ENCODE data around the gene PTP4A2.

Gene PTP4A2

GRCh38 chr1:31878058-31878457 lies 60.1 kb downstream of the PTP4A2 start:
- Histone ChIP-seq H3K9ac (ENCODE audit: low read depth, low read length) (no peak overlapping the region), H3K4me2 (ENCODE audit: low read length) (no peak overlapping the region)

GRCh38 chr1:31877544-31877943 lies 60.6 kb downstream of the PTP4A2 start:
- no peak overlapping the region for H3K9ac ChIP-seq (ENCODE audit: low read depth, low read length)
- H3K4me1 ChIP-seq (ENCODE audit: control insufficient read depth, insufficient read depth, low read length) = no peaks in the 10 kb centered on the region
- H3K4me2 ChIP-seq (ENCODE audit: low read length) = no peak overlapping the region
- H3K4me3 ChIP-seq (ENCODE audit: low read length) = no peak overlapping the region
- no peaks in the 10 kb centered on the region for H3K9me3 ChIP-seq (replicated peaks; ENCODE audit: low read length)
- H3K36me3 ChIP-seq (ENCODE audit: insufficient read depth, low read length) = no peaks in the 10 kb centered on the region
- H3K27me3 ChIP-seq (ENCODE audit: control insufficient read depth, insufficient read depth, low read length) = peaks cover 19% of the 10 kb centered on the region

More at GRCh38 chr1:31878058-31878457, 60.1 kb downstream of the PTP4A2 start:
- Histone ChIP-seq H3K4me1 (ENCODE audit: control insufficient read depth, insufficient read depth, low read length) (no peaks in the 10 kb centered on the region), H3K27me3 (ENCODE audit: control insufficient read depth, insufficient read depth, low read length) (peaks cover 19% of the 10 kb centered on the region), H3K9me3 (replicated peaks; ENCODE audit: low read length) (no peaks in the 10 kb centered on the region), H3K36me3 (ENCODE audit: insufficient read depth, low read length) (no peaks in the 10 kb centered on the region), H3K4me3 (ENCODE audit: low read length) (no peak overlapping the region)

- no peaks in the 10 kb centered on the region for H3K4me1 ChIP-seq (ENCODE audit: control insufficient read depth, insufficient read depth, low read length)
Measured at GRCh38 chr1:31875636-31876236, 62.4 kb downstream of the PTP4A2 start.

GRCh38 chr1:31874942-31875341 lies 63.2 kb downstream of the PTP4A2 start:
- Histone ChIP-seq H3K9ac (ENCODE audit: low read depth, low read length) (no peak overlapping the region), H3K4me1 (ENCODE audit: control insufficient read depth, insufficient read depth, low read length) (no peaks in the 10 kb centered on the region)

More at GRCh38 chr1:31875636-31876236, 62.4 kb downstream of the PTP4A2 start:
- H3K4me3 ChIP-seq (ENCODE audit: low read length) = no peak overlapping the region
- no peak overlapping the region for H3K9ac ChIP-seq (ENCODE audit: low read depth, low read length)
- H3K9me3 ChIP-seq (replicated peaks; ENCODE audit: low read length) = no peaks in the 10 kb centered on the region
- H3K4me2 ChIP-seq (ENCODE audit: low read length) = no peak overlapping the region
- peaks cover 9% of the 10 kb centered on the region for H3K27me3 ChIP-seq (ENCODE audit: control insufficient read depth, insufficient read depth, low read length)
- H3K36me3 ChIP-seq (ENCODE audit: insufficient read depth, low read length) = no peaks in the 10 kb centered on the region

GRCh38 chr1:31872658-31873636 lies 65.2 kb downstream of the PTP4A2 start:
- H3K27me3 ChIP-seq (ENCODE audit: control insufficient read depth, insufficient read depth, low read length) = peaks cover 11% of the 10 kb centered on the region
- H3K4me1 ChIP-seq (ENCODE audit: control insufficient read depth, insufficient read depth, low read length) = no peaks in the 10 kb centered on the region
- H3K36me3 ChIP-seq (ENCODE audit: insufficient read depth, low read length) = no peaks in the 10 kb centered on the region
- no peak overlapping the region for H3K9ac ChIP-seq (ENCODE audit: low read depth, low read length)
- H3K4me2 ChIP-seq (ENCODE audit: low read length) = no peak overlapping the region
- H3K9me3 ChIP-seq (replicated peaks; ENCODE audit: low read length) = no peaks in the 10 kb centered on the region
- no peak overlapping the region for H3K4me3 ChIP-seq (ENCODE audit: low read length)

More at GRCh38 chr1:31874942-31875341, 63.2 kb downstream of the PTP4A2 start:
- H3K36me3 ChIP-seq (ENCODE audit: insufficient read depth, low read length) = no peaks in the 10 kb centered on the region
- no peak overlapping the region for H3K4me2 ChIP-seq (ENCODE audit: low read length)
- no peak overlapping the region for H3K4me3 ChIP-seq (ENCODE audit: low read length)
- no peaks in the 10 kb centered on the region for H3K9me3 ChIP-seq (replicated peaks; ENCODE audit: low read length)
- peaks cover under 1% of the 10 kb centered on the region for H3K27me3 ChIP-seq (ENCODE audit: control insufficient read depth, insufficient read depth, low read length)

GRCh38 chr1:31871703-31872102 lies 66.5 kb downstream of the PTP4A2 start:
- no peak overlapping the region for H3K4me2 ChIP-seq (ENCODE audit: low read length)
- H3K9me3 ChIP-seq (replicated peaks; ENCODE audit: low read length) = no peaks in the 10 kb centered on the region
- no peaks in the 10 kb centered on the region for H3K36me3 ChIP-seq (ENCODE audit: insufficient read depth, low read length)
- H3K9ac ChIP-seq (ENCODE audit: low read depth, low read length) = no peak overlapping the region
- H3K4me1 ChIP-seq (ENCODE audit: control insufficient read depth, insufficient read depth, low read length) = no peaks in the 10 kb centered on the region
- H3K27me3 ChIP-seq (ENCODE audit: control insufficient read depth, insufficient read depth, low read length) = peaks cover 16% of the 10 kb centered on the region
- no peak overlapping the region for H3K4me3 ChIP-seq (ENCODE audit: low read length)

GRCh38 chr1:31870086-31870736 lies 68.0 kb downstream of the PTP4A2 start:
- Histone ChIP-seq H3K4me3 (ENCODE audit: low read length) (no peak overlapping the region), H3K9ac (ENCODE audit: low read depth, low read length) (no peak overlapping the region), H3K4me2 (ENCODE audit: low read length) (no peak overlapping the region), H3K9me3 (replicated peaks; ENCODE audit: low read length) (no peaks in the 10 kb centered on the region), H3K4me1 (ENCODE audit: control insufficient read depth, insufficient read depth, low read length) (no peaks in the 10 kb centered on the region), H3K36me3 (ENCODE audit: insufficient read depth, low read length) (no peaks in the 10 kb centered on the region), H3K27me3 (ENCODE audit: control insufficient read depth, insufficient read depth, low read length) (peaks cover 16% of the 10 kb centered on the region)

GRCh38 chr1:31869449-31869848 lies 68.7 kb downstream of the PTP4A2 start:
- Histone ChIP-seq H3K4me2 (ENCODE audit: low read length) (no peak overlapping the region), H3K4me1 (ENCODE audit: control insufficient read depth, insufficient read depth, low read length) (no peaks in the 10 kb centered on the region), H3K9ac (ENCODE audit: low read depth, low read length) (no peak overlapping the region), H3K27me3 (ENCODE audit: control insufficient read depth, insufficient read depth, low read length) (peaks cover 16% of the 10 kb centered on the region), H3K4me3 (ENCODE audit: low read length) (no peak overlapping the region), H3K9me3 (replicated peaks; ENCODE audit: low read length) (no peaks in the 10 kb centered on the region), H3K36me3 (ENCODE audit: insufficient read depth, low read length) (no peaks in the 10 kb centered on the region)

- Histone ChIP-seq H3K4me2 (ENCODE audit: low read length) (no peak overlapping the region), H3K4me3 (ENCODE audit: low read length) (no peak overlapping the region), H3K27me3 (ENCODE audit: control insufficient read depth, insufficient read depth, low read length) (peaks cover 16% of the 10 kb centered on the region), H3K4me1 (ENCODE audit: control insufficient read depth, insufficient read depth, low read length) (no peaks in the 10 kb centered on the region), H3K9me3 (replicated peaks; ENCODE audit: low read length) (no peaks in the 10 kb centered on the region), H3K9ac (ENCODE audit: low read depth, low read length) (no peak overlapping the region), H3K36me3 (ENCODE audit: insufficient read depth, low read length) (no peaks in the 10 kb centered on the region)
Measured at GRCh38 chr1:31868862-31869261, 69.3 kb downstream of the PTP4A2 start.

- no peak overlapping the region for H3K9ac ChIP-seq (ENCODE audit: low read depth, low read length)
- peaks cover 16% of the 10 kb centered on the region for H3K27me3 ChIP-seq (ENCODE audit: control insufficient read depth, insufficient read depth, low read length)
- no peak overlapping the region for H3K4me3 ChIP-seq (ENCODE audit: low read length)
- H3K36me3 ChIP-seq (ENCODE audit: insufficient read depth, low read length) = no peaks in the 10 kb centered on the region
- no peaks in the 10 kb centered on the region for H3K9me3 ChIP-seq (replicated peaks; ENCODE audit: low read length)
- H3K4me2 ChIP-seq (ENCODE audit: low read length) = no peak overlapping the region
- H3K4me1 ChIP-seq (ENCODE audit: control insufficient read depth, insufficient read depth, low read length) = no peaks in the 10 kb centered on the region
Measured at GRCh38 chr1:31867546-31867945, 70.6 kb downstream of the PTP4A2 start.

GRCh38 chr1:31866450-31867032 lies 71.6 kb downstream of the PTP4A2 start:
- H3K36me3 ChIP-seq (ENCODE audit: insufficient read depth, low read length) = no peaks in the 10 kb centered on the region
- H3K9ac ChIP-seq (ENCODE audit: low read depth, low read length) = no peak overlapping the region
- H3K4me2 ChIP-seq (ENCODE audit: low read length) = no peak overlapping the region
- H3K9me3 ChIP-seq (replicated peaks; ENCODE audit: low read length) = no peaks in the 10 kb centered on the region
- no peaks in the 10 kb centered on the region for H3K4me1 ChIP-seq (ENCODE audit: control insufficient read depth, insufficient read depth, low read length)
- no peak overlapping the region for H3K4me3 ChIP-seq (ENCODE audit: low read length)
- H3K27me3 ChIP-seq (ENCODE audit: control insufficient read depth, insufficient read depth, low read length) = peaks cover 16% of the 10 kb centered on the region

Measured in skeletal muscle satellite cell (primary cell).